Measurements from ENCODE around the gene ZNF185. TPM values are rescaled to one million over a fixed set of nuclear protein-coding genes. Genes with fewer than 3 reads are reported as not detected.

Gene ZNF185
- total RNA-seq, 2 experiments from 2014 or later: 0.91 to 0.93 TPM

DNA sequence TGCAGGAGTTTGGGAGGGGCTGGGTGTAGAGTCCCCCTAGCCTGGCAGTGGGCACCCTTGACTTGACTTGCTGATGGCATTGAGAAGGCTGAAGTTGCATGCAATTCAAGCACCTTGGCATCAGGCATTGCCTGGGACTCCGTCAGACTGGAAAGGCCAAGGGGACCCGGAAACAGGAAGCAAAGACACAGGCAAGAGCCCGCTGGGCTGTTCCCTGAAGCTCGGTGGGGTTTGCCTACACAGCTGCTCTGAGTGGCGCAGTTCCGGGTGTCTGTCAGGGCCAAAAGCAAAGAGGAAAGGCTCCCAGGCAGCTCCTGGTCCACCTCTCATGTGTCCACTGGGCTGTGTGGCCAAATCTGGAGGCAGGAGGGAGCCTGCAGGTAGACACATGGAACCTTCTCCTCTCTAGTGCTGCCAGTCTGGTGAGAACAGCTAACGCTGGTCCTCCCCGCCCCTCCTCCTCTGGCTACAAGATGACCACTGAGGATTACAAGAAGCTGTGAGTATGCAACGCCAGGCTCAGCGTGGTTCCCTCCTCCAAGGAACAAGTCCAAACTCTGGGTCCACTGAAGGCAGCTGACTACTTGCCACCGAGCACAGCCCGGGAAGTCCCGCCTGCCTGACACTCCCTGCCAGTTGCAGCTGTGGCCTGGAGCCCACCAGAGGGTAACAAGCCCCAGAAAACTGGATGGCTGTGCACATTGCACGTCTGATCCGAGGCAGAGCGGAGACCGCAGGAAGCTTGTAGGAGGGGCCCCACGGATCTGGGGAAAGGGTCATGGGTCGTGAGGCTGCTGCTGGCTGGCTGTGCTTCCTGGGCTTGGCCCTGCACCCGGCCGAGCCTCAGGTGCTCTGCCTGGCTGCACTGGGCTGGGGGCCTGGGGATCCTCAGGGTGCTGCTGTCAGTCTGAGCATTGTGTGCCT is 20.1 kb downstream of the ZNF185 start:
- CTCF ChIA-PET: no interaction called here
- no peak overlapping the region for H3K27ac Mint-ChIP-seq
- no peaks in the 10 kb centered on the region for H3K9me3 Mint-ChIP-seq (ENCODE audit: low read depth)
- H3K36me3 Mint-ChIP-seq: no peaks in the 10 kb centered on the region
- ATAC-seq (no peak), DNase-seq (no peak)
- no peak overlapping the region for H3K4me3 Mint-ChIP-seq
- no peaks in the 10 kb centered on the region for H3K27me3 Mint-ChIP-seq
- peaks cover 3% of the 10 kb centered on the region for H3K4me1 Mint-ChIP-seq

DNA sequence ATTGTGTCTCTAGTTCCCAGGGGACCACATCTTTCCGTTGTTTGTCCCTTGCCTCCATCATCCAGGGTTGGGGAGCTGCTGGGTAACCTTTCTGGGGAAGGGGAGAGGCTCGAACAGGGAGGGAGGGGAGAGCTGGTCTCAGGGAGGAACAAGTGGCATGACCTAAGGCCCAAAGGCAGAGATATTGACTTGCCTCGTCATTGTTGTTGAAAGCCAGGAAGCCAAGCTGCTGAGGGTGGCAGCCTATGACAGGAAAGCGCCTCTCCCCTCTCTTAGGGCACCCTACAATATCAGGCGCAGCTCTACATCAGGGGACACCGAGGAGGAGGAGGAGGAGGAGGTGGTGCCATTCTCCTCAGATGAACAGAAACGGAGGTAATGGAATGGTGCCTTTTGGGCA is 20.8 kb downstream of the ZNF185 start:
- CTCF ChIA-PET: no interaction called here
- Mint-ChIP-seq H3K27ac (no peak overlapping the region), H3K9me3 (ENCODE audit: low read depth) (no peaks in the 10 kb centered on the region), H3K36me3 (no peaks in the 10 kb centered on the region), H3K4me1 (peaks cover 3% of the 10 kb centered on the region), H3K4me3 (no peak overlapping the region), H3K27me3 (no peaks in the 10 kb centered on the region)
- DNase-seq (no peak), ATAC-seq (no peak)

DNA sequence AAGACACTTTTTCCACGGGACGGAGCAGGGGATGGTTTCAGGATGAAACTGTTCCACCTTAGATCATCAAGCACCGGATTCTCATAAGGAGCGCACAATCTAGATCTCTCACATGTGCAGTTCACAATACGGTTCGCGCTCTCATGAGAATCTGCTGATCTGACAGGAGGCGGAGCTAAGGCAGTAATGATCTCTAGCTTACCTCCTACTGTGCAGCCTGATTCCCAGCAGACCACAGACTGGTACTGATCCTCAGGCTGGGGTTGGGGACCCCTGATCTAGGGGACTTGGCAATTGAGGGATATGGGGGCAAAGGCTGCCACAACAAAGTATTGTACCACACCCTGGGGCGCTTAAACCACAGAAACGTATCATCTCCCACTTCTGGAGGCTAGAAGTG is 25.7 kb downstream of the ZNF185 start:
- no peak for DNase-seq
- no peak overlapping the region for H3K27ac Mint-ChIP-seq
- H3K36me3 Mint-ChIP-seq: no peaks in the 10 kb centered on the region
- peaks cover 9% of the 10 kb centered on the region for H3K4me1 Mint-ChIP-seq
- no peaks in the 10 kb centered on the region for H3K9me3 Mint-ChIP-seq (ENCODE audit: low read depth)
- no peak overlapping the region for H3K4me3 Mint-ChIP-seq
- no peaks in the 10 kb centered on the region for H3K27me3 Mint-ChIP-seq
- peak; percentile 12 for ATAC-seq
- CTCF ChIA-PET: no interaction called here

DNA sequence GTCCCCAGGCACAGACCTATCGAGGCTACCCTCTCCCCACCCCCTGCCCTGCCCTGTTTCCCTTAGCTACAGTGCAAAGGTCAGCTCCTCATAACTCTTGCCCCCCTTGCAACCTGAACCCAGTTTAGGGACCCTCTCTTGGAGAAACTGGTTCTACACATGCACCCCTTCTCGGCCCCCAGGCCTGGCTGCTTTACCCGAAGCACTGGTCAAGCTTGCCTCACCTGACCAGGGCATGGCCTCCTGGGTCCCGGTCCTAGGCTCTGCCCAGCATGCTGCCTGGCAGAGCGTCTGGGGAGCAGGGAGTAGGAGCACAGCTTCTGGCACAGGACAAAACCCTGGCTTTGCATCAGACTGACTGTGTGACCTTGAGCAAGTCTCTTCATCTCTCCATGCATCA is 28.0 kb downstream of the ZNF185 start:
- peaks cover 9% of the 10 kb centered on the region for H3K4me1 Mint-ChIP-seq
- CTCF ChIA-PET: interaction anchor here (1.0 to 1.5 kb wide), 4 partner anchors 12 to 1172 kb away, joined by 3 to 4 read pairs (median 4); no protein-coding TSS in a partner anchor
- no peak overlapping the region for H3K27ac Mint-ChIP-seq
- no peaks in the 10 kb centered on the region for H3K27me3 Mint-ChIP-seq
- no peak for DNase-seq
- no peaks in the 10 kb centered on the region for H3K9me3 Mint-ChIP-seq (ENCODE audit: low read depth)
- H3K4me3 Mint-ChIP-seq: no peak overlapping the region
- H3K36me3 Mint-ChIP-seq: no peaks in the 10 kb centered on the region
- peak; percentile 17 for ATAC-seq

DNA sequence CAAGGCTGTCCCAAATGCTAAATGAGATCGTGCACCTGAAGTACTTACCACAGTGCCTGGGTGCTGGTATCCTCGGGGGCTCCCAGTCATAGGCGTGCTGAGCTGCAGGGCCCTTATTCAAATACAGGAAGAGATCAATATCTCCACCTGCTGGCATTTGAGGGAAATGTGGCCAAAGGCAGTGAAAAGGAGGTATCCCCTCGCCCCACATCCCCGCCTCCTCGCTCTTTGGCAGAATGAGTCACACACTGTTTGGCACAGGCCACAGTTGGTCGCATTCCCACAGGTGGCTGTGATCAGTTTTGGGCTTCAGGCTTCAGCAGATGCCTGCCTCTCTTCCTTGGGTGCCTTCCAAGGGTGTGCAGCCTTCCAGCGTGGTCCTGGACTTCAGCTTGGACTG is 28.4 kb downstream of the ZNF185 start:
- H3K4me3 Mint-ChIP-seq: no peak overlapping the region
- no peak overlapping the region for H3K27ac Mint-ChIP-seq
- no peaks in the 10 kb centered on the region for H3K36me3 Mint-ChIP-seq
- peak; percentile 82 for ATAC-seq
- CTCF ChIA-PET: interaction anchor here (1.0 to 1.5 kb wide), 4 partner anchors 12 to 1173 kb away, joined by 3 to 4 read pairs (median 4); no protein-coding TSS in a partner anchor
- peaks cover 9% of the 10 kb centered on the region for H3K4me1 Mint-ChIP-seq
- no peaks in the 10 kb centered on the region for H3K9me3 Mint-ChIP-seq (ENCODE audit: low read depth)
- peak; percentile 66 for DNase-seq
- no peaks in the 10 kb centered on the region for H3K27me3 Mint-ChIP-seq

DNA sequence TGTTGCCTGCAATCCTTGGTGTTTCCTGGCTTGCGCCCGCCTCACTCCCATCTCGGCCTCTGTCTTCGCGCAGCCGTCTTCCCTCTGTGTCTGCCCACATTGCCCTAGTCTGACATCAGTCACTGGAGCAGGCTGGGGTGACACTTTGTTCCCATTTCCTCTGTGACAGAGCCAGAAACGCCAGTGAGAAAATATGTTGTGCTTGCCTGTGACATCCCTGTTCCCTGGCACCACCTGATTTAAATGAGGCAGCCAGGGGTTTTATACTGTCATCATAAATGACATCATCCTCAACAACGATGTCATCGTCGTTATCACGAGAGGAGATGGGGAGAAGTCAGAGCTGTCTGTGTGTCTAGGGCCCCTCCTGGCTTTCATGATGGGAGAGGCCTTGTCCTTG is 29.1 kb downstream of the ZNF185 start:
- no peaks in the 10 kb centered on the region for H3K27me3 Mint-ChIP-seq
- no peaks in the 10 kb centered on the region for H3K36me3 Mint-ChIP-seq
- CTCF ChIA-PET: no interaction called here
- DNase-seq (no peak), ATAC-seq (no peak)
- no peak overlapping the region for H3K4me3 Mint-ChIP-seq
- H3K9me3 Mint-ChIP-seq (ENCODE audit: low read depth): no peaks in the 10 kb centered on the region
- peaks cover 6% of the 10 kb centered on the region for H3K4me1 Mint-ChIP-seq
- H3K27ac Mint-ChIP-seq: no peak overlapping the region

DNA sequence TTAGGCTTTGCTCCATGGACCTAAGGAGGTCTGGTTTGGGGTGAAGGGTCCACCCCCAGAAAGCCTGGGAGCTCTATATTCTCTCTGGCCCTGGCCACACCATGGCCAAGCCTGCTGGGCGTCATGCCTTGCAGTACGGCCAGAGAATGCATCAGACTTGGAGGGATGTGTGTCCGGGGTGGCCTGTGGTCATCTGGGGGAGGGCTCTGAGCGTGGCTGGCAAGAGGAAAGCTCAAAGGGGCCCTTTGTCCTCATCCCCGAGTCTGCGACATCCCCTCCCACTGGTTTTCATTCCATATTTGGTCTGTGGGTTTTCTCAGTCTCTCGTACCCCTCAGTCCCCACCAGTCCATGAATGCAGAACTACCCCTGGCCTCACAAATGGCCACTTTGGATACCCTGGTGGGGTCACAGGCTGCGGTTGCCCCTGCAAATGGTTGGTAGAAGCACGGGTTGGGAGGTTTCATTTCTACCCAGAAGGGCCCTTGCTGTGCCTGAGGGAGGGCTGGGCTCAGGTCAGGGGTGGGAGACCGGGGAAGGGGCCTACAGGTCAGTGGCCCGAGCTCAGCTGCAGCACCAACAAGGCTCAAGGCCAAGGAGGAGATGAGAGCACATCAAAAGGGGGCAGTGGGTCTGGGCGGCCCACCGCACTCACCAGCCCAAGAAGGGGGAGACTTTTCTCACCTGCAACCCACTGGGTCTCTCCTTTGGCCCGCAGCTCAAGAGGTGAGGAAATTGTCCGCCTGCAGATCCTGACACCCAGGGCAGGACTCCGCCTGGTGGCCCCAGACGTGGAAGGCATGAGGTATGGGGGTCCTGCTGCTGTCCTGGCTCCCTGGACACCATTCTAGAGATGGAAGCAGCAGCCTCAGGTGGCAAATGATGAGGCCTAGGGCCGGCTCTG is 30.2 kb downstream of the ZNF185 start:
- H3K27ac Mint-ChIP-seq: no peak overlapping the region
- ATAC-seq (no peak), DNase-seq (no peak)
- no peaks in the 10 kb centered on the region for H3K9me3 Mint-ChIP-seq (ENCODE audit: low read depth)
- H3K27me3 Mint-ChIP-seq: no peaks in the 10 kb centered on the region
- no peaks in the 10 kb centered on the region for H3K36me3 Mint-ChIP-seq
- peaks cover 6% of the 10 kb centered on the region for H3K4me1 Mint-ChIP-seq
- CTCF ChIA-PET: no interaction called here
- H3K4me3 Mint-ChIP-seq: no peak overlapping the region

DNA sequence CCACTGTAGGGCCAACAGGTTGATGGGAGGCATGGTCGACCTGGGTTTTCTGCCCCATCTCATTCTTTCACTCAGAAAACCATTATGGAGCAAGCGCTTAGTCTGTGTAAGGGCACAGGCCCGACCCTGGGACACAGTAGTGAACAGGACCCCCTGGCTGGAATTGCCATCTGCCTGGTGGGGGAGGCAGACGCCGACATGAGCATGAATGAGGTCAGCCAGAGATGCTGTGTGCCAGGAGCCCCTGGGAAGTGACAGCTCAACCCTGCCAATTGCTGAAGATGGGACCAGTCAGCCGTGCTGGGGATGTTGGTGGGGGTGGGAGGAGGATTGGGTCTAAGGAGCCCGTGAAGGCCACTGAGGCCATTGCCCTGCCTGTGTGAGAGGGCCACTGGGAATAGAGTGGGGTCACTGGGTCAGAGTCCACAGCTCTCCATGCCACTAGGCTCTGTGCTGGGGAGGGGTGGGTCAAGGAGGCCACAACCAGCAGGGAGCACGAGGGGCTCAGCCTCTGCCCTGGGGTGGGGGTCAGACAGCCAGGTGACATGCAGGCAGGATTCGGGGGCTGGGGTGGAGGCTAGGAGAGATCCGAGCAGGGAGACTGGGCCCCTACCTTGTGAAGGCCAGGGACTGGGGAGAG is 31.0 kb downstream of the ZNF185 start:
- peaks cover 6% of the 10 kb centered on the region for H3K4me1 Mint-ChIP-seq
- no peaks in the 10 kb centered on the region for H3K9me3 Mint-ChIP-seq (ENCODE audit: low read depth)
- no peaks in the 10 kb centered on the region for H3K27me3 Mint-ChIP-seq
- ATAC-seq (no peak), DNase-seq (no peak)
- no peaks in the 10 kb centered on the region for H3K36me3 Mint-ChIP-seq
- no peak overlapping the region for H3K27ac Mint-ChIP-seq
- CTCF ChIA-PET: no interaction called here
- no peak overlapping the region for H3K4me3 Mint-ChIP-seq

DNA sequence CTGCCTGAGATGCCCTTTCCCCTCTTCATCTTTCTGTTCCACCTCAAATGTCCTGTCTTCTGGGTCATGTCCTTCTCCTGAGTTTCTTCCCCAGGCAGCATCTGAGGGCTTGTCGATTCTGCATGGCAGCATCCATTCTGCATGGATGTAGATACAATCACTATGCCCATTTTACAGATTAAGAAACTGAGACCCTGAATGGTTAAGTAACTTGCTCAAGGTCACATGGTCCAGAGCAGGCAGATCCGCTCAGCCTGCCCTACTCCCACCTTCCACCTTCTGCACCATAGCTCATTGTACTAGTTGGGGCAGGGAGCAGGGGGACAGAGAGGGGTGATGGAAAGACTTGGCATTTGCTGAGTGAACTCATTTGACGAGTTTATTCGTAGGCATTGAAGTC is 32.0 kb downstream of the ZNF185 start:
- CTCF ChIA-PET: no interaction called here
- Mint-ChIP-seq H3K4me3 (no peak overlapping the region), H3K36me3 (no peaks in the 10 kb centered on the region), H3K27me3 (no peaks in the 10 kb centered on the region), H3K4me1 (peaks cover 4% of the 10 kb centered on the region), H3K27ac (no peak overlapping the region), H3K9me3 (ENCODE audit: low read depth) (no peaks in the 10 kb centered on the region)
- ATAC-seq (no peak), DNase-seq (no peak)

DNA sequence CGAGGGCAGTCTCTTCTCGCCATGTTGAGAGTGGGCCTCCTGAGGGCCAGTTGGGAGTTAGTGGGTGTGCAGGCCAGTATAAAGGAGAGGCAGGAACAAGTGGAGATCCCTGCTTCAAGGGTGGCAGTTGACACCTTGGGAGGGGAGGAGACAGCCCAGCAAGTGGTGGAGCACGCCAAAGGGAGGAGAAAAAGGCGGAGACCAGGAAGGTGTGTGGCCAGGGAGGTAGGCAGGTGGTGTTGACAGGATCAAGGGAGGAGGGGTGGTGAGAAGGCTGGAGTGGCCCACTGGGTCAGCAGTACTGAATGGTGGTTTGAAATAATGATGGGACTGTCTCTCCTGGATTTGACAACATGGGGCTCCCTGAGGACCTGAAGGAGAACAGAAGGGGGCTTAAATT is 32.6 kb downstream of the ZNF185 start:
- Mint-ChIP-seq H3K27me3 (no peaks in the 10 kb centered on the region), H3K4me1 (peaks cover 4% of the 10 kb centered on the region), H3K9me3 (ENCODE audit: low read depth) (no peaks in the 10 kb centered on the region), H3K27ac (no peak overlapping the region), H3K4me3 (no peak overlapping the region), H3K36me3 (no peaks in the 10 kb centered on the region)
- CTCF ChIA-PET: no interaction called here
- DNase-seq (no peak), ATAC-seq (no peak)

DNA sequence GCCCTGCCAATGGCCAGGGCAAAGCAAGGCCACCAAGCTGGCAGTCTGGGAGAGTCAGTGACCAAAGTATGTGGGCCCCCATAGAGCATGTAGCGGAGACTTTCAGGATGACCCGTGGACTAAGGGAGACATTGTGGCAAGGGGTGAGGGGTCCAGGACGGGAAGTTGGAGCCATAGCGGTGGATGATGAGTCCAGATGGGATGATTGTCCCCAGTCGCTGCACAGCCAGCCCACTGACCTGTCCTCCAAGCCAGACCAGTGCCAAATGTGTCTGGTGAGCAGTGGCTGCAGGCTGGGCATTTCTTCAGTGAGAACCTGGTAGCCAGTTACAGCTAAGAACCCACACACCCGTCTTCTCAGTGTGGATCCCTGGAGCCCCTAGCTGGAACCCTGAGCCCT is 34.3 kb downstream of the ZNF185 start:
- H3K4me1 Mint-ChIP-seq: no peaks in the 10 kb centered on the region
- H3K27ac Mint-ChIP-seq: no peak overlapping the region
- CTCF ChIA-PET: no interaction called here
- H3K27me3 Mint-ChIP-seq: no peaks in the 10 kb centered on the region
- DNase-seq (no peak), ATAC-seq (no peak)
- H3K36me3 Mint-ChIP-seq: no peaks in the 10 kb centered on the region
- H3K4me3 Mint-ChIP-seq: no peak overlapping the region
- no peaks in the 10 kb centered on the region for H3K9me3 Mint-ChIP-seq (ENCODE audit: low read depth)

DNA sequence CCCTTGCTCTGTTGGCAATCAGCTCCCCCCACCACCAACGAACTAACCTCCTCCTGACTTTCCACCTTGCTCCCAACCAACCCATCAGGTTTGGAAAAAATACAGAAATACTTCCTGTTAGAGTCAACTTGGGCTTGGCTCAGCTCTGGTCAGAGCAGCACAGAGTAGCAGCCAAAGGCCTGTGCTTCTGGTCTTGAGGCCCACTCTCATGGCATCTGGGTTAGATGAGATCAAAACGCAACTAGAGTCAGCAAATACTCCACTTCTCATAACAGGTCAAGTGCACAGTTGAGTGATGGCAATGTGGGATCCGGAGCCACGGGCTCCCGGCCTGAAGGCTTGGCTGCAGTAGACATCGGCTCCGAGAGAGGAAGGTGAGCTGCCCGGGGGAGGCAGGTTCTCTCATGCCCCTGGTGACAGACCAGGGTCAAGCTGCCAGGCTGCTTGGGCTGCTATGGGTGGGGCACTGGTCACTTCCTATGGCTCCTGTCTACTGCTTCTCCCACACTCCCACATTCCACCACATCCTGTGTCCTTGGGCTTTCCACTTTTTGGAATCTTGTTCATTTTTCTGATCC is 34.8 kb downstream of the ZNF185 start:
- Mint-ChIP-seq H3K9me3 (ENCODE audit: low read depth) (no peaks in the 10 kb centered on the region), H3K27me3 (no peaks in the 10 kb centered on the region), H3K36me3 (no peaks in the 10 kb centered on the region), H3K27ac (no peak overlapping the region), H3K4me3 (no peak overlapping the region), H3K4me1 (no peaks in the 10 kb centered on the region)
- DNase-seq (no peak), ATAC-seq (no peak)
- CTCF ChIA-PET: no interaction called here

DNA sequence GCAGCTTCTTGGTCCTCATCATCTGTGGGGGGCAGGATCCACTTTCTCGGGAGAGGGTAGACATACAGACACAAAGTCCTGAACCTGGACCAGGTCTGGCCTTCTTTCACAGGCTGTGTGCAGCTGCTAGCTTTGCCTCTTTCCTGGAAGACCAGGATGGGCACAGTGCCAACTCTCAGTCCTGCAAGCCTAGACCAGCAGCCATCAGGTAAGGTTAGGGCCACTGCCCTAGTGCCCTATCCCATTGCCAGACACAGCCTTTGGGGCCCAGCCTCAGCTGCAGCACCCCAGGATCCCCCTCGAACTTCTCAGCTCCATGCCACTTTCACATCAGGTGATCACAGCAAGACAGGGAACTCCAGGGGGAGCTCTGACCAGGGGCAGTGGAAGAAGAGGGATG is 38.4 kb downstream of the ZNF185 start:
- Mint-ChIP-seq H3K36me3 (no peaks in the 10 kb centered on the region), H3K9me3 (ENCODE audit: low read depth) (no peaks in the 10 kb centered on the region), H3K27me3 (no peaks in the 10 kb centered on the region), H3K4me1 (peaks cover 4% of the 10 kb centered on the region), H3K27ac (no peak overlapping the region), H3K4me3 (no peak overlapping the region)
- ATAC-seq: no peak
- CTCF ChIA-PET: no interaction called here
- DNase-seq: no peak

Measured in activated CD8-positive, alpha-beta memory T cell treated with anti-CD3 and anti-CD28 coated beads, Interleukin-2, amount 10 ng/mL, durations not matched to agents 7 days and 5 days (primary cell).